ENCODE results near the gene PTPA. TPM values are rescaled to one million over a fixed set of nuclear protein-coding genes. Genes with fewer than 3 reads are reported as not detected.
A peak's percentile ranks its signal among the peaks of the same experiment; 100 is the strongest.

The PTPA gene
- total and polyA plus RNA-seq, 2 donors (not counting 1 experiment from before 2014, with no cell fraction given) = 190 to 203 TPM

GRCh38 chr9:129182625-129183494, 71.6 kb downstream of the PTPA start:
- H3K4me2 ChIP-seq (ENCODE audit: extremely low read depth, insufficient read depth, low read length) = no peak overlapping the region
- no peak for DNase-seq (ENCODE audit: low read depth in 2 of 2)

GRCh38 chr9:129183495-129184218, 72.4 kb downstream of the PTPA start:
- Histone ChIP-seq H3K4me2 (ENCODE audit: extremely low read depth, insufficient read depth, low read length) (no peak overlapping the region), H3K4me1 (ENCODE audit: control insufficient read depth, extremely low read depth, insufficient read depth, low read length) (peaks cover 2% of the 10 kb centered on the region), H3K27ac (ENCODE audit: insufficient read depth, low read length) (no peak overlapping the region), H3K36me3 (ENCODE audit: control insufficient read depth, insufficient read depth, low read length) (no peaks in the 10 kb centered on the region), H3K4me3 (replicated peaks in 1 of 4; ENCODE audit: control extremely low read depth in 1 of 4, insufficient read depth in 1 of 4, low read depth in 3 of 4, low read length in 4 of 4) (no peak overlapping the region), H4K20me1 (ENCODE audit: control insufficient read depth, extremely low read depth, insufficient read depth, low read length) (no peaks in the 10 kb centered on the region), H3K79me2 (ENCODE audit: control insufficient read depth, insufficient read depth, low read length) (no peaks in the 10 kb centered on the region), H3K9ac (ENCODE audit: insufficient read depth, low read length) (no peak overlapping the region), H3K27me3 (ENCODE audit: control insufficient read depth, insufficient read depth, low read length) (no peaks in the 10 kb centered on the region), H3K9me3 (ENCODE audit: control insufficient read depth, insufficient read depth, low read depth, low read length) (no peaks in the 10 kb centered on the region), H2AFZ (ENCODE audit: low read length) (no peak overlapping the region)
- no peak for DNase-seq (ENCODE audit: low read depth in 2 of 2)
- TF ChIP-seq EZH2 (IDR thresholded peaks at IDR 0.05; ENCODE audit: low read length, missing control alignments) = no peak
- TF ChIP-seq, protein P1, sequence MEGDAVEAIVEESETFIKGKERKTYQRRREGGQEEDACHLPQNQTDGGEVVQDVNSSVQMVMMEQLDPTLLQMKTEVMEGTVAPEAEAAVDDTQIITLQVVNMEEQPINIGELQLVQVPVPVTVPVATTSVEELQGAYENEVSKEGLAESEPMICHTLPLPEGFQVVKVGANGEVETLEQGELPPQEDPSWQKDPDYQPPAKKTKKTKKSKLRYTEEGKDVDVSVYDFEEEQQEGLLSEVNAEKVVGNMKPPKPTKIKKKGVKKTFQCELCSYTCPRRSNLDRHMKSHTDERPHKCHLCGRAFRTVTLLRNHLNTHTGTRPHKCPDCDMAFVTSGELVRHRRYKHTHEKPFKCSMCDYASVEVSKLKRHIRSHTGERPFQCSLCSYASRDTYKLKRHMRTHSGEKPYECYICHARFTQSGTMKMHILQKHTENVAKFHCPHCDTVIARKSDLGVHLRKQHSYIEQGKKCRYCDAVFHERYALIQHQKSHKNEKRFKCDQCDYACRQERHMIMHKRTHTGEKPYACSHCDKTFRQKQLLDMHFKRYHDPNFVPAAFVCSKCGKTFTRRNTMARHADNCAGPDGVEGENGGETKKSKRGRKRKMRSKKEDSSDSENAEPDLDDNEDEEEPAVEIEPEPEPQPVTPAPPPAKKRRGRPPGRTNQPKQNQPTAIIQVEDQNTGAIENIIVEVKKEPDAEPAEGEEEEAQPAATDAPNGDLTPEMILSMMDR (conservative IDR thresholded peaks at IDR 0.05 in 1 of 2, IDR thresholded peaks at IDR 0.05 in 1 of 2; ENCODE audit: low read depth in 1 of 2, low read length in 2 of 2) = no peak

More at GRCh38 chr9:129182625-129183494, 71.6 kb downstream of the PTPA start:
- Histone ChIP-seq H3K4me3 (replicated peaks in 1 of 4; ENCODE audit: control extremely low read depth in 1 of 4, insufficient read depth in 1 of 4, low read depth in 3 of 4, low read length in 4 of 4) (no peak overlapping the region), H3K9me3 (ENCODE audit: control insufficient read depth, insufficient read depth, low read depth, low read length) (no peaks in the 10 kb centered on the region), H3K4me1 (ENCODE audit: control insufficient read depth, extremely low read depth, insufficient read depth, low read length) (peaks cover 6% of the 10 kb centered on the region), H3K79me2 (ENCODE audit: control insufficient read depth, insufficient read depth, low read length) (peaks cover 1% of the 10 kb centered on the region), H4K20me1 (ENCODE audit: control insufficient read depth, extremely low read depth, insufficient read depth, low read length) (no peaks in the 10 kb centered on the region), H3K27me3 (ENCODE audit: control insufficient read depth, insufficient read depth, low read length) (no peaks in the 10 kb centered on the region), H3K36me3 (ENCODE audit: control insufficient read depth, insufficient read depth, low read length) (no peaks in the 10 kb centered on the region), H3K9ac (ENCODE audit: insufficient read depth, low read length) (no peak overlapping the region), H2AFZ (ENCODE audit: low read length) (no peak overlapping the region), H3K27ac (ENCODE audit: insufficient read depth, low read length) (no peak overlapping the region)
- TF ChIP-seq EZH2 (IDR thresholded peaks at IDR 0.05; ENCODE audit: low read length, missing control alignments) = no peak
- TF ChIP-seq, protein P1 (conservative IDR thresholded peaks at IDR 0.05 in 1 of 2, IDR thresholded peaks at IDR 0.05 in 1 of 2; ENCODE audit: low read depth in 1 of 2, low read length in 2 of 2) = peak; percentile 25 to 33

GRCh38 chr9:129184219-129184524, 73.0 kb downstream of the PTPA start:
- Histone ChIP-seq H3K9me3 (ENCODE audit: control insufficient read depth, insufficient read depth, low read depth, low read length) (no peaks in the 10 kb centered on the region), H3K27me3 (ENCODE audit: control insufficient read depth, insufficient read depth, low read length) (no peaks in the 10 kb centered on the region), H2AFZ (ENCODE audit: low read length) (no peak overlapping the region), H3K27ac (ENCODE audit: insufficient read depth, low read length) (no peak overlapping the region), H4K20me1 (ENCODE audit: control insufficient read depth, extremely low read depth, insufficient read depth, low read length) (no peaks in the 10 kb centered on the region), H3K36me3 (ENCODE audit: control insufficient read depth, insufficient read depth, low read length) (no peaks in the 10 kb centered on the region), H3K4me3 (replicated peaks in 1 of 4; ENCODE audit: control extremely low read depth in 1 of 4, insufficient read depth in 1 of 4, low read depth in 3 of 4, low read length in 4 of 4) (no peak overlapping the region), H3K9ac (ENCODE audit: insufficient read depth, low read length) (no peak overlapping the region), H3K4me1 (ENCODE audit: control insufficient read depth, extremely low read depth, insufficient read depth, low read length) (peaks cover 2% of the 10 kb centered on the region), H3K79me2 (ENCODE audit: control insufficient read depth, insufficient read depth, low read length) (no peaks in the 10 kb centered on the region), H3K4me2 (ENCODE audit: extremely low read depth, insufficient read depth, low read length) (no peak overlapping the region)
- no peak for DNase-seq (ENCODE audit: low read depth in 2 of 2)
- TF ChIP-seq, protein P1 (conservative IDR thresholded peaks at IDR 0.05 in 1 of 2, IDR thresholded peaks at IDR 0.05 in 1 of 2; ENCODE audit: low read depth in 1 of 2, low read length in 2 of 2) = no peak
- TF ChIP-seq EZH2 (IDR thresholded peaks at IDR 0.05; ENCODE audit: low read length, missing control alignments) = no peak
